ENCODE results near the gene C5orf58.

DNA sequence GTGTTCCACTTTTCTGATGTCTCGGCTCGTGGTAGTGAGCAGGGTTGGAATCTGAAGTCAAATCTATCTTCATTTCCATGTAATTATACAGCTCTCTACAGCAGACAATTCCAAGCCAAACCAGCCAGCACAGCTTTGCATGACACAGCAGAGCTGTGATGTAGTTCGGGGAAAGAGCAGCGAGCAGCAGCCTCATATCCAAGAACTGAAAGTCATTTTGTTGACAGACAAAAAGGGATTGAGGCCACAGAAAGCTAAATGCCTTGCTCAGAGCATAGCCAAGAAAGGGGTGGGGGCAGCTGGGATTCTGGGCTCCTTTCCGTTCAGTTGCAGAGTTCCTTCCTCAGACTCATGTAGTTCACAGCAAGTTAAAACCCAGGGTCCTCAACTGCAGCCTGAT is 32.7 kb downstream of the C5orf58 start:
- TF ChIP-seq, protein P1, sequence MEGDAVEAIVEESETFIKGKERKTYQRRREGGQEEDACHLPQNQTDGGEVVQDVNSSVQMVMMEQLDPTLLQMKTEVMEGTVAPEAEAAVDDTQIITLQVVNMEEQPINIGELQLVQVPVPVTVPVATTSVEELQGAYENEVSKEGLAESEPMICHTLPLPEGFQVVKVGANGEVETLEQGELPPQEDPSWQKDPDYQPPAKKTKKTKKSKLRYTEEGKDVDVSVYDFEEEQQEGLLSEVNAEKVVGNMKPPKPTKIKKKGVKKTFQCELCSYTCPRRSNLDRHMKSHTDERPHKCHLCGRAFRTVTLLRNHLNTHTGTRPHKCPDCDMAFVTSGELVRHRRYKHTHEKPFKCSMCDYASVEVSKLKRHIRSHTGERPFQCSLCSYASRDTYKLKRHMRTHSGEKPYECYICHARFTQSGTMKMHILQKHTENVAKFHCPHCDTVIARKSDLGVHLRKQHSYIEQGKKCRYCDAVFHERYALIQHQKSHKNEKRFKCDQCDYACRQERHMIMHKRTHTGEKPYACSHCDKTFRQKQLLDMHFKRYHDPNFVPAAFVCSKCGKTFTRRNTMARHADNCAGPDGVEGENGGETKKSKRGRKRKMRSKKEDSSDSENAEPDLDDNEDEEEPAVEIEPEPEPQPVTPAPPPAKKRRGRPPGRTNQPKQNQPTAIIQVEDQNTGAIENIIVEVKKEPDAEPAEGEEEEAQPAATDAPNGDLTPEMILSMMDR (IDR thresholded peaks at IDR 0.05; ENCODE audit: low read depth, low read length) = no peak
- TF ChIP-seq EZH2phosphoT487 (IDR thresholded peaks at IDR 0.05; ENCODE audit: low read depth) = no peak
